SHP77 treated with DMSO at 0.1 percent for 48 hours (cell line): ENCODE results near the gene BRK1.
"Not testable (repeated sequence)": the region's sequence is repeated elsewhere in the genome, so short reads cannot be mapped to it uniquely, and the experiment has no call there.

Experiments
- DNase-seq: peaks from one replicate; lab custom pipeline; 2025; lab: John Stamatoyannopoulos, UW

BRK1 gene

GRCh38 chr3:10142707-10143560 is 27.5 kb downstream of the BRK1 start:
- DNase-seq: no peak

DNA sequence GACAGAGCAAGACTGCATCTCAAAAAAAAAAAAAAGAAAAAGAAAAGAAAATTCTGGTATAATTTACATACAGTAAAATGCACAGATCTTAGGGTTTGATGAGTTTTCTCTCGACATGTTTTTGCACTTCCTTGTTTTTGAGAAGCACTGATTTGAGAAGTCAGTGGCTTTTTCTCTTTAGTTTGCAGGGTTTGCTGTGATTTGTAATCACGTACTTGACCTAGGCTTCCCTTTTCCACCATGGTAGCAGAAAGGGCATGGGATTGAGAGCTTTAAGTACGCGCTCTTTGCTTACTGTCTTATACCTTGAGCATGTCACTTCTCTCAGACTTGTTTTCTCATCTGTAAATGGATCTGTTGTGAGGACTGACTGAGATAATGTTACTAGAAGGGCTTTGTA is 30.2 kb downstream of the BRK1 start:
- DNase-seq: no peak

- no peak for DNase-seq
Measured at GRCh38 chr3:10149226-10149625, 33.8 kb downstream of the BRK1 start.

- no peak for DNase-seq
Measured at GRCh38 chr3:10150987-10151386, 35.5 kb downstream of the BRK1 start.

DNA sequence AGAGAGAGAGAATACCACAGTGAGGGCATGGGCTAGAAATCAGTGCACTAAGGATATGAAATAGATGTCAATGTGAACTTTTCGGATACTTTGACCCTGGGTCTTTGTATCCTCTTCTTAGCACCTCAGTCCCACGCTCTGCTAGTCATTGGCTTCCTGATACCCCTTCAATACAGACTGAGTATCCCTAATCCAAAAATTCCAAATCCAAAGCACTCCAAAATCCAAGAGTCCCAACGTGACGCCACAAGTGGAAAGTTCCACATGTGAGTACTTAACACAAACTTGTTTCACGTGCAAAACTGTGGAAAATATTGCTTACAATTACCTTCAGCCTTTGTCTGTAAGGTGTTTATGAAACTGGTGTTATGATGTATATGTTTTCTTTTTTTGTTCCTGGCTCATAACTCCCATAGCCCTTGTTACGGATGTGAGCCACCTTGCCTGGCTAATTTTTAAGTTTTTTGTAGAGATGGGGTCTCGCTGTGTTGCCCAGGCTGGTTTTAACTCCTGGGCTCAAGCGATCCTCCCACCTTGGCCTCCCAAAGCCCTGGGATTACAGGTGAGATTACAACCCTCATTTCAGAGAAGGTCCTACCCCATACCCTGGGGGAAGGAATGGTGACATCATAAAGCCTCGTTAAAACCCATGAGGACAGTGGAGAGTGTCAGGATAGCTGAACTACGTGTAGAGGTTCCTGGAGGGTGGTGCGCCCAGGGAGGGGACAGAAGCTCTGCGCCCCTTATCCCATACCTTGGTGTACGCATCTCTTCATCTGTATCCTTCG is 39.1 kb downstream of the BRK1 start:
- no peak for DNase-seq

- DNase-seq: no peak
Measured at GRCh38 chr3:10155123-10155472, 39.6 kb downstream of the BRK1 start.

GRCh38 chr3:10155658-10156057 is 40.2 kb downstream of the BRK1 start:
- no peak for DNase-seq

DNA sequence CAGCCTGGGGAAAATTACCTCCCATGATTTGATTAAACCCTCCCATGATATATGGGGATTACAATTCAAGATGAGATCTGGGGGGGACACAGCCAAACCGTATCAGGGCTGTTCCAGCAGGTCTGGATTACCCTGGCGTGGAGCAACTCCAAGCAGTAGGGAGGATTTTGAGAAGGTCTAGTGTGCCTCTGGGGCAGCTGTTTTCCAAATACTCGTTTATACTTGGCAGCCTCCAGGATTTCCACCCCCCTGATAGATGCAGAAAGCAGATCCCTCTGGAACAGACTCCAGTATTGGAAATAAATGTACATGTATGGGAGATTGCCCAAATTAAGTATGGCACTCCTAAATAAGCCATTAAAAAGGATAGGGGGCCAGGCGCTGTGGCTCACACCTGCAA is 41.6 kb downstream of the BRK1 start:
- DNase-seq: no peak

- DNase-seq: not testable (repeated sequence)
Measured at GRCh38 chr3:10158555-10158954, 43.1 kb downstream of the BRK1 start.

DNA sequence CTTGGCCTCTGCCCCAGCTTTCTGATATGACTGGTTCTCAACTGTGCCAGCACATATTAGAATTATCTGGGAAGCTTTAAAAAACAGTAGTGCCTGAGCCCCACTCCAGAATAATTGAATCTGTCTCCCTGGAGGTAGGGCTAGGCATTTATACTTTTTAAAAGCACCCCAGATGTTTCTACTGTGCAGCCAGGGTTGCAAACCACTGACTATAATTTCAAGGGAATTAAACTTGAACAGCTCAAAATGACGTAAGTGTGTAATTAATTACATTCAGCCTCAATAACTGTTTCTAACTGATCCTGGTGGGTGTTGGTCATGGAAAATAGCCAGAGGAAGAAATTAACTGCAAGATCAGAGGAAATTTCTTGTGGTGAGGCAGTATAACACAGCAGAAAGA is 44.9 kb downstream of the BRK1 start:
- DNase-seq: no peak

GRCh38 chr3:10160925-10161324 is 45.5 kb downstream of the BRK1 start:
- DNase-seq: no peak

DNA sequence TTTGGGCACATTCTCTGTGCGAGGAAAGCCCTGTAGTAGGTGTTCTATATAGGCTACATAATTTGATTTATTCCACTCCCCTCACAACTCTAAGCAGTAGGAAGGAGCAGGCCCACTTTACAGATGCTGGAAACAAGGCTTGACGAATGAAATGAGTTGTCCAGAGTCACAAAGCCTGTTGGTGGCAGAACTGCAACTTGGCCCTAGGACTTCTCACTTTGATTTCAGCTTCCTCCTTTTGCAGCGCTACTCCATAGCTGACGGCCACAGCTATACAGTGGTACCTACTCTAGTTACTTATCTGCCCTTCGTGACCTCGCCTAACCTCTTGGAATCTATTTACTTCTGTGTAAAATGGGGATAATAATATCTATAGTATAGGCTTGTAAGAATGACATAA is 46.7 kb downstream of the BRK1 start:
- DNase-seq: no peak

GRCh38 chr3:10164201-10164545 is 48.7 kb downstream of the BRK1 start:
- DNase-seq: not testable (repeated sequence)

- DNase-seq: peak; percentile 23
Measured at GRCh38 chr3:10164546-10165393, 49.3 kb downstream of the BRK1 start, which contains the start of gene IRAK2. IRAK2 (plus strand) TSS chr3:10164919; CDS start chr3:10164955, 36 bp downstream.

DNA sequence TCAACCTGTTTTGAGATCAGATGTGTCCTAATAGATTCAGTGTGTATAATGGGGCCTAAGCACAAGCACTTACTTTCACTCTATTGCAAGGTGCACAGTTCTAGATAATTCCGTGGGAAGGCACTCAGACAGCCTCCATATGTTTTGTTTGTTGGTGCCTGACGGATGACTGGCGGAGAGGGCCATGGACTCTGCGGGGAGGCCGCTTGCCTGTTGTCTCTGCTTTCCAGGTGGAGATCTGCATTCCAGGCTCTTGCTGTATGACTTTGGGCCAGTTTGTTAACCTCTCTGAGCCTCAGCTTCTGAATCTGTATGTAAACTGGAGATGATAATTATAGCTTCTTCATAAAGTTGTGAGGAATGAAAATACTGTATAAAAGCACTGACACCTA is 50.7 kb downstream of the BRK1 start:
- no peak for DNase-seq

- no peak for DNase-seq
Measured at GRCh38 chr3:10169000-10169496, 53.6 kb downstream of the BRK1 start.

DNA sequence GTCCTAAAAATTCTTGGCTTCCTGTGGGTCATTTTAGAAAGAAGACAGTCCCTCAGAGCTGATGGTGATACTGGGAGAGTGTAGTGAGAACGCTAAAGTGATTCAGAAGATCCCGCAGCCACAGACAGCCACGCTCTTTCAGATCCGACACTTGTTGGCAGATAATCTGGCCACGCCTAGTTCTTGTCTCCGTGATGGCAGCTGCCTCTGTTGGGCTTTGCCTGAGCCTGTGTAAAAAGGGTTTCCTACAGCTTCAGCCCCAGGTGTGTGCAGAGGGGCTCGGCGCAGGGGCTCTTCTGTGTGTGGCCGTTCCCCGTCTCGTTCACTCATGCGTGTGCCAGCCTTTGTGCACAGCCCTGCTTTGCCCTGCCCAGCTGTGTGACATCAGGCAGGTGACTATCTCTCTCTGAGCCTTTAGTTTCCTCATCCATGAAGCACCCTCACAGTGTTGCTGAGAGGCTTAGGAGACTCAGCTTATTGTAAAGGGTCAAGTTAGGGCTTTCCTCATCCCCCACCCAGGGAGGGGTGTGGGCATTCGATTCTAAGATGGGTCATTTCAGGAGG is 55.5 kb downstream of the BRK1 start:
- no peak for DNase-seq

DNA sequence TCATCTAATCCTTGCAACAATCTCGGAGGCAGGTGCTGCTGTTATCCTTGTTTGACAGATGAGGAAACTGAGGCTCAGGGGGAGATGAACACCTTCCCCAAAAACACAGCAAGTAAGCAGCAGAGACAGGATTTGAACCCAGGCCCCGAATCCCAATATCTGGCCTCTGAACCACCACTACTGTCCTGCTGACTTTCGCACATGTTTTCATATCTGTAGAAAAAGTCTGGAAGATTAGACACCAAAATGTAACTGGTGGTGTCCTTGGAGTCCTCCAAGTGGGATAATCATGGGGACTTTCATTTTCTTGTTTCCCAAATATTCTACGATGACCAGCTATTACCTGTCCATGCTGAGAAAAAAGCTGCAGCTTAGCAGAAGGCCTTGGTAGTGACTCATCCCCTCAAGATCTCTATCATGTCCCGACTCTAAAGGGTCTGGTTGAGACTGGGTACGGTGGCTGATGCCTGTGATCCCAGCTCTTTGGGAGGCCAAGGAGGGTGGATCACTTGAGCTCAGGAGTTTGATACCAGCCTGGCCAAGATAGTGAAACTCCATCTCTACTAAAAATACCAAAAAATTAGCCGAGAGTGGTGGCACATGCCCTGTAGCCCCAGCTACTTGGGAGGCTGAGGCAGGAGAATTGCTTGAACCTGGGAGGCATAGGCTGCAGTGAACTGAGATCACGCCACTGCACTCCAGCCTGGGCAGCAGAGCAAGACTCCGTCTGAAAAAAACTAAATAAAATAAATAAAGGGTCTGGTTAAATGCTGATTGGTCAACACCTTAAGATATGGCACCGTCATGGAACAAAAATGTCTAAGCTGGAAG is 57.8 kb downstream of the BRK1 start:
- no peak for DNase-seq

DNA sequence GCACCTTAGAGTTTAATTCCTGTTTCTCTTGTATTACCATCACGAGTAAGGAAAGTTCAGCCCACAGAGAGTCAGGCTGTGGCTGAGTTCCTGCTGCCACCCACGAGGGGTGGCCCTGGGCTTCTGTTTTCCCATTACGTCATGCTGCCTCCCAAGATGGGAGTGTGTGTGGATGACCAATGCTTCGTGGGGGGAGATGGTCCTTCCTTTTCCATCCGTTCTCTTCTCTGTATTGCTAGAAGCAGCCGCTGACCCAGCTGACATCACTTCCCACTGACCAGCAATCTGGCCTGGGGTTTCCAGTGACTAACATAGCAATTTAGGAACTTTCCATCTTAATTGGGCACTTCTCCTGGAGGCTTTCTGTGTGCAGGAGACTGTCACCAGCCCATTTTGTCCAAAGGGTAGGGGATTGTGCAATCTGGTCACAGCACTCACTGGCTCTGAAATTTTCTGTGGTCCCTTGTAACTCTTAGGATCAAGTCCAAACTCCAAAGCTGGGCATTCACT is 58.5 kb downstream of the BRK1 start:
- no peak for DNase-seq

DNA sequence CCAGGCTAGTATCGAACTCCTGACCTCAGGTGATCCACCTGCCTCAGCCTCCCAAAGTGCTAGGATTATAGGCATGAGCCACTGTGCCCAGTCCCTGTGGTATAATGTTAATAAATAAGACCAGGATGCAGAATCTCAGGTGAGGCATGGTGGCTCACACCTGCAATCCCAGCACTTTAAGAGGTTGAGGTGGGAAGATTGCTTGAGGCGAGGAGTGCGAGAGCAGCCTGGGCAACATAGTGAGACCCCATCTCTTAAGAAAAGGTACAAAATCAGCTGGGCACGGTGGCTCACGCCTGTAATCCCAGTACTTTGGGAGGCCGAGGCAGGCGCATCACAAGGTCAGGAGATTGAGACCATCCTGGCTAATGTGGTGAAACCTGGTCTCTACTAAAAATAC is 59.9 kb downstream of the BRK1 start:
- not testable (repeated sequence) for DNase-seq

DNA sequence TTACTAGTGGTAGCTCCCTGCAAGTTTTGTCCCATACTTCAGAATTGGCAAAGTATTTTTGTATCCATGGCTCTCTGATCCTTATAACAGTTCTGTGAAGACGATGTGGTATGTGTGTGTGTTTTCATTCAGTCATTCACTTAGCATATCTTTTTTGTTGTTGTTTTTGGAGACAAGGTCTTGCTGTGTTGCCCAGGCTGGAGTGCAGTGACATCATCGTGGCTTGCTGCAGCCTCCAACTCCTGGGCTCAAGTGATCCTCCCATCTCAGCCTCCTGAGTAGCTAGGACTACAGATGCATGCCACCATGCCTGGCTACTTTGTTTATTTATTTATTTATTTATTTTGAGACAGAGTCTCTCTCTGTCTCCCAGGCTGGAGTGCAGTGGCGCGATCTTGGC is 60.7 kb downstream of the BRK1 start:
- not testable (repeated sequence) for DNase-seq
